Karpas-422 (cell line): ENCODE data around the gene UGT1A4. TPM values are rescaled to one million over a fixed set of nuclear protein-coding genes. Genes with fewer than 3 reads are reported as not detected.
"Not testable (repeated sequence)": the region's sequence is repeated elsewhere in the genome, so short reads cannot be mapped to it uniquely, and the experiment has no call there.

Experiments used
- DNase-seq: peaks from one replicate; pipeline ENCODE4 v3.0.0-alpha.2; 2015
- H2AFZ ChIP-seq: fragments of 200-600 bp; sonication (generic); 2 replicates; pipeline ENCODE4 v1.6.1; 2014; ENCODE audit warnings: antibody characterized with exemption, low read length, mixed read lengths
- H3K27ac ChIP-seq: fragments of 200-600 bp; sonication (generic); 2 replicates; pipeline ENCODE4 v1.5.1; 2014; ENCODE audit warnings: mild to moderate bottlenecking, low read length, moderate library complexity
- H3K27me3 ChIP-seq: fragments of 200-600 bp; sonication (generic); 2 replicates; pipeline ENCODE4 v1.6.1; 2014; ENCODE audit warnings: low read length, mixed read lengths
- H3K36me3 ChIP-seq: fragments of 200-600 bp; sonication (generic); 2 replicates; pipeline ENCODE4 v1.6.1; 2014; ENCODE audit warnings: low read length, mixed read lengths; ENCODE audit not compliant: insufficient read depth
- H3K4me1 ChIP-seq: fragments of 200-600 bp; sonication (generic); 2 replicates; pipeline ENCODE4 v1.6.1; 2014; ENCODE audit warnings: mild to moderate bottlenecking, low read length, mixed read lengths
- H3K4me2 ChIP-seq: fragments of 200-600 bp; sonication (generic); 2 replicates; pipeline ENCODE4 v1.6.1; 2014; ENCODE audit warnings: low read length, low read depth, mild to moderate bottlenecking; ENCODE audit not compliant: poor library complexity, severe bottlenecking
- H3K4me3 ChIP-seq: fragments of 200-600 bp; sonication (generic); 2 replicates; pipeline ENCODE4 v1.5.1; 2014; ENCODE audit warnings: mild to moderate bottlenecking, antibody characterized with exemption, low read length, mixed read lengths
- H3K79me2 ChIP-seq: fragments of 200-600 bp; sonication (generic); 2 replicates; pipeline ENCODE4 v1.6.1; 2014; ENCODE audit warnings: mild to moderate bottlenecking, low read length, mixed read lengths
- H3K9ac ChIP-seq: fragments of 200-600 bp; sonication (generic); 2 replicates; pipeline ENCODE4 v1.6.0; 2014; ENCODE audit warnings: low read length
- H3K9me2 ChIP-seq: fragments of 200-600 bp; sonication (generic), shearing (Covaris generic); replicated peaks from 2 replicates; pipeline ENCODE4 v1.6.0; 2014; ENCODE audit warnings: mild to moderate bottlenecking, low read length, moderate library complexity; ENCODE audit not compliant: insufficient read depth
- H3K9me3 ChIP-seq: fragments of 300-700, 200-600 bp; sonication (generic); 2 replicates; pipeline ENCODE4 v1.6.1; 2014; ENCODE audit warnings: low read length, mixed read lengths
- H4K20me1 ChIP-seq: fragments of 200-600 bp; sonication (generic); 2 replicates; pipeline ENCODE4 v1.6.1; 2014; ENCODE audit warnings: mild to moderate bottlenecking, antibody characterized with exemption, low read length, low read depth; ENCODE audit not compliant: insufficient read depth
- total RNA-seq: library from RNA; depleted of rRNA; stranded (reverse); fragments of >200 nt; shearing (Covaris generic); gene quantifications from 2 replicates; pipeline ENCODE4 v1.2.3, GENCODE V29; 2014; ENCODE audit warnings: low replicate concordance

UGT1A4 gene
- total RNA-seq, 1 experiment from 2014 or later = not detected

DNA sequence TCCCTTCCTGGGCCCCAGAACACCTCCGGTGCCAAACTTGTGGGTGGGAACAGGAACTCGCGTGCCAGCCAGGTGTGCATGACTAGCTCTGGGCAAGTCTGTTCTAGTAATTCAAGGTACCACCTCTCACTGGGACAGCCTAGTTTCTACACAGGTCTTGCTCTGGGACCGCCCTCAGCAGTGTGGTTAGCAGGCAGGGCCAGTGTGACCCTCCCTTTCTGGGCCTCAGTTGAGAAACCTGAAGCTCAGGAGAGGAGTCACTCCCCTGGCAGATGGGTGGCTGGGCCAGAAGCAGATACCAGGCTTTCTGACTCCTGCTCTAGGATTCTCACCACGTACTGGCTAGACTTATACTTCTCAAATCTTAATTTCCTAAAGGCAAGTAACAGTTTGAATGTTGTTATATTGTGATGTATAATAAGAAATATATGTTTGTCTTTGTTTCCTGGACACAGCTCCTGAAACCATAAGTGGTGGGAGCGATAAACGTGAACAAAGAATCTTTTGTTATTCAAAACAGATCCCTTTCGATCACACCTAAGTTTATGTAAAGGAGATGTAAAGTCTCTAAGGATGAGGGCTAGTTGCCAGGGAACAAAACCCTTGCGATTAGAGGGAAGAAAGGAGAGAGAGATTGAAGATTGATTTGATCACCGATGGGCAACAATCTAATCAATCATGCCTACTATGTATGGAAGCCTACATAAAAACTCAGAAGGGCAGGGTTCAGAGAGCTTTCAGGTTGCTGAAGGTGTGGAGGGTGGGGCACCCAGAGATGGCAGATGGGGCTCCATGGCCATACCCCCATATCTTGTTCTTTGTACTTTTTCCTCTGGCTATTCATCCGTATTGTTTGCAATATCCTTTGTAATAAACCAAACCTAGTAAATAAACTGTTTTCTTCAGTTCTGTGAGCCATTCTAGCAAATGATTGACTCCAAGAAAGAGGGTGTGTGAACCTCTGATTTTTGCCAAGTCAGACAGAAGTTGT lies 26.8 kb upstream of the UGT1A4 start:
- H3K4me2 ChIP-seq = no peak overlapping the region
- H3K9me3 ChIP-seq = no peaks in the 10 kb centered on the region
- H3K27me3 ChIP-seq = no peaks in the 10 kb centered on the region
- peak; percentile 12 for DNase-seq
- no peaks in the 10 kb centered on the region for H3K79me2 ChIP-seq
- no peaks in the 10 kb centered on the region for H4K20me1 ChIP-seq
- no peak overlapping the region for H3K4me3 ChIP-seq
- no peaks in the 10 kb centered on the region for H3K4me1 ChIP-seq
- H2AFZ ChIP-seq = no peak overlapping the region
- H3K9me2 ChIP-seq = no peaks in the 10 kb centered on the region
- no peak overlapping the region for H3K9ac ChIP-seq
- H3K27ac ChIP-seq = no peak overlapping the region
- no peaks in the 10 kb centered on the region for H3K36me3 ChIP-seq

DNA sequence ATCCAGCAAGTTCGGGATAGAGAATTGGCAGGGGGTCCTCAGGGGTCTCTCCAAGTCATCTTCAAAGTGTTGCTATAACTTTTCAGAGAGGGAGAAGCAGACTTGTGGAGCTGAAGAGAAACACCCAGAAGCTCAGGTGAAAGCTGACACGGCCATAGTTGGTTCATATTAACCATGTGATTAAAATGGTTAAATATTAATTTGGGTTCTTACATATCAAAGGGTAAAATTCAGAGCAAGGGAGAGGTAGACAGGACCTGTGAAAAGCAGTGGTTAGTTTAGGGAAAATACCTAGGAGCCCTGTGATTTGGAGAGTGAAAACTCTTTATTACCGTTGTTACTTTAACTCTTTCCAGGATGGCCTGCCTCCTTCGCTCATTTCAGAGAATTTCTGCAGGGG lies 25.9 kb upstream of the UGT1A4 start, which contains the start of gene UGT1A6:
TSS of gene UGT1A6 (plus strand) at position 243 of the 400 bp plus-strand sequence. CDS start at position 358, 115 bp downstream.
- H3K4me1 ChIP-seq = no peaks in the 10 kb centered on the region
- no peaks in the 10 kb centered on the region for H3K27me3 ChIP-seq
- no peaks in the 10 kb centered on the region for H3K36me3 ChIP-seq
- DNase-seq = no peak
- H3K4me3 ChIP-seq = no peak within 1 kb of the TSS
- no peak within 1 kb of the TSS for H2AFZ ChIP-seq
- no peaks in the 10 kb centered on the region for H3K9me3 ChIP-seq
- H3K9me2 ChIP-seq = no peaks in the 10 kb centered on the region
- H4K20me1 ChIP-seq = no peaks in the 10 kb centered on the region
- H3K79me2 ChIP-seq = no peaks in the 10 kb centered on the region
- no peak within 1 kb of the TSS for H3K4me2 ChIP-seq
- no peak within 1 kb of the TSS for H3K9ac ChIP-seq
- no peak within 1 kb of the TSS for H3K27ac ChIP-seq

DNA sequence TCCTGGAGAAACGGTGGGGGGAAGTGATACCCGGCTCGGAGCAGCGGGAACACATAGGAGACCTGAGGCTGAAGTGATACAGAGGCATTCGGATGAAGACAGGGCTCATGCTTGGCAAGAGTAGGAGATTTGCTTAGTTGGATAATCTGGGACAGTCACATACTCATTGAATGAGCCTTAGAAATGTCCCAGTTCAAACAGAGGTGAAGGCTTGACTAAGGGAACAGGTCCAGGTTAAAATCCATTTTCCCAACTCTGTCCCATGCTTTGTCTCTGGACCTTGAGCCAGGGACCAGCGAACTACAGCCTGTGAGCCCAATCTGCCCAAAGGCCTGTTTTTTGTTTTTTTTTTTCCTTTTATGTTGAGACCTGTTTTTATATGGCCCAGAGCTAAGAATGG lies 24.6 kb upstream of the UGT1A4 start:
- H2AFZ ChIP-seq = no peak overlapping the region
- no peak overlapping the region for H3K4me2 ChIP-seq
- no peaks in the 10 kb centered on the region for H3K27me3 ChIP-seq
- no peaks in the 10 kb centered on the region for H3K9me3 ChIP-seq
- no peaks in the 10 kb centered on the region for H3K9me2 ChIP-seq
- no peak overlapping the region for H3K9ac ChIP-seq
- H3K27ac ChIP-seq = no peak overlapping the region
- no peak for DNase-seq
- H3K79me2 ChIP-seq = no peaks in the 10 kb centered on the region
- H3K36me3 ChIP-seq = no peaks in the 10 kb centered on the region
- no peaks in the 10 kb centered on the region for H4K20me1 ChIP-seq
- H3K4me1 ChIP-seq = no peaks in the 10 kb centered on the region
- H3K4me3 ChIP-seq = no peak overlapping the region

DNA sequence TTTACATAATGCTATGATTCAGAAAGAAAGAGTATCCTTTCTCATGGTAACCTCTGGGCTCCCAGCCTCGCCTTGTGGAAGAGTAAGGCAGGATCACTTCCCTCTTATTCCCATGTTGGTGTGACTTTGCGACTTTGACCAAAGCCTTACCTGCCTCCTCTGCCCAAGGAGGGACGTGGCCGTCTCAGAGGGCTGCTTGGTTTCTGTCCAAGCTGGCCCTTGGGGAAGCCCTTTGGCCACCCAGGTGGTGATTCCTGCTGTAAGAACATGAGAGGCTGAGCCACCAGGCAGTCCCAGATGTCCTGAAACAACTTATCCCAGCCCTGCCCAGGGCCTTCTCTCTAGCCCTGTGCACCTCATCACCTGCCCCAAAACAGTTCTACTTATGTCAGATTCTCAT lies 19.8 kb upstream of the UGT1A4 start:
- Histone ChIP-seq H3K4me3 (no peak overlapping the region), H3K9me2 (no peaks in the 10 kb centered on the region), H4K20me1 (no peaks in the 10 kb centered on the region), H3K79me2 (no peaks in the 10 kb centered on the region), H3K27me3 (no peaks in the 10 kb centered on the region), H3K36me3 (no peaks in the 10 kb centered on the region), H3K4me1 (no peaks in the 10 kb centered on the region), H3K9me3 (no peaks in the 10 kb centered on the region), H3K9ac (no peak overlapping the region), H2AFZ (no peak overlapping the region), H3K27ac (no peak overlapping the region), H3K4me2 (no peak overlapping the region)
- no peak for DNase-seq

DNA sequence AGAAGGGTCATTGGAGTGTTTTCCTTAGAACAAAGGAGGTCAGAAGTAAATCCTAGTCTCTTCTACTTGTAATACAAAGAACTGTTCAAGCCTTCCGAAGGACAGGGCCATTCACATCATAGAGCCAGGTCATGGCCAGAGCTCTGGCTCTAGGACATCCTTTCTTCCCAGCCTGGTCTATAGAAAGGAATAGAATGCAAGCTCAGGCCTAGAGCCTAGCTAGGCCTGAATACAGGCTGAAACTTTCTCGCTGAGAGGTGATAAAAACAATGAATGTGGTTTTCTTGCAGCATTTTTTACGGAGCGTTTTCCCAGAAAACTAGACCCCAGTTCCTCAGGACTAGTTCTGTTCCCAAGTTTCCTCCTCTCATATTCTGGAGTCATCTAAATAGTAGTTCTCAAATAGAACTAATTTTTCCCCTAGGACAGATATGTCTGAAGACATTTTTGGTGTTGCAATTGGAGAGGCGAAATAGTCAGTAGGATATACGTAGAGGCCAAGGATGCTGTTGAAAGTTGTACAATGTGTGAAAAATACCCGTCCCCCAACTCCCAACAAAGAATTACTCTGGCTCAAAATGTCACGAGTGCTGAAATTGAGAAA lies 19.0 kb upstream of the UGT1A4 start:
- no peak overlapping the region for H3K4me2 ChIP-seq
- no peak overlapping the region for H2AFZ ChIP-seq

DNA sequence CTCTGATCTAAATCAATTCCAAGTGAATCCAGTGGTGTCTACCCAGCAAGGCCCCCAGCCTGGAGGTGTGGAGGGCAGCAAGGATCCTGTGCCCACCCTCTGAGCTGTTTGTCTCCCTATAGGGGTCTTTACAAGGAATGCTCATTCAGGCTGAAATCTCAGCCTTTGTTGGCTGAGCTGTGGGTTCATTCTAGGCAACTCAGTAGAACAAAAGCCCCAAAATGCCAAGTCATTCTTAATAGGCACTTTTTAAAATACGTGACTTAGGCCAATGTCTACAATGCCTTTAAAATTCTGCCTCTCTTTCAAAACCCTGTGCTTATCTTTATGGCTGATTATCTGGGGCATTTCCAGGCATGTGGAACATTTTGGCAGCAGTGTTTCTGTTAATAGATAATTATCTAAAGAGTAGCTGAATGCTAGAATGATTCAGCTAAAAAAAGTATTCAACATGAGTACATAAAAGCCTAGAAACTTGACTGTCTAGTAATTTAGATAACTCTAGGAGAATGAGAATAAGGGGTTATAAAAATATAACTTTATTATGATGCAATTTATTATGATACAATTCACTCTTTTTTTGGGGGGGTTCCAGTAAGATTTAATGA lies 18.4 kb upstream of the UGT1A4 start:
- Histone ChIP-seq H3K9ac (no peak overlapping the region), H4K20me1 (no peaks in the 10 kb centered on the region), H3K9me3 (no peaks in the 10 kb centered on the region), H3K27me3 (no peaks in the 10 kb centered on the region), H3K36me3 (no peaks in the 10 kb centered on the region), H3K9me2 (no peaks in the 10 kb centered on the region), H3K4me1 (no peaks in the 10 kb centered on the region), H3K4me3 (no peak overlapping the region), H2AFZ (no peak overlapping the region), H3K4me2 (no peak overlapping the region), H3K27ac (no peak overlapping the region), H3K79me2 (no peaks in the 10 kb centered on the region)
- no peak for DNase-seq

More for the DNA sequence above, 19.0 kb upstream of the UGT1A4 start:
- H4K20me1 ChIP-seq = no peaks in the 10 kb centered on the region
- no peaks in the 10 kb centered on the region for H3K27me3 ChIP-seq
- H3K4me1 ChIP-seq = no peaks in the 10 kb centered on the region
- H3K36me3 ChIP-seq = no peaks in the 10 kb centered on the region
- no peak overlapping the region for H3K4me3 ChIP-seq
- DNase-seq = no peak
- no peak overlapping the region for H3K27ac ChIP-seq
- H3K9me2 ChIP-seq = no peaks in the 10 kb centered on the region
- no peaks in the 10 kb centered on the region for H3K79me2 ChIP-seq
- no peaks in the 10 kb centered on the region for H3K9me3 ChIP-seq
- no peak overlapping the region for H3K9ac ChIP-seq

DNA sequence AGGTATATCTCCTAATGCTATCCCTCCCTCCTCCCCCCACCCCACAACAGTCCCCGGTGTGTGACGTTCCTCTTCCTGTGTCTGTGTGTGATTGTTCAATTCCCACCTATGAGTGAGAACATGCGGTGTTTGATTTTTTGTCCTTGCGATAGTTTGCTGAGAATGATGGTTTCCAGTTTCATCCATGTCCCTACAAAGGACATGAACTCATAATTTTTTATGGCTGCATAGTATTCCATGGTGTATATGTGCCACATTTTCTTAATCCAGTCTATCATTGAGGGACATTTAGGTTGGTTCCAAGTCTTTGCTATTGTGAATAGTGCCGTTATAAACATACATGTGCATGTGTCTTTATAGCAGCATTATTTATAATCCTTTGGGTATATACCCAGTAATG lies 17.7 kb upstream of the UGT1A4 start:
- H3K27me3 ChIP-seq, H3K4me2 ChIP-seq, H2AFZ ChIP-seq, H3K36me3 ChIP-seq, H3K4me1 ChIP-seq, H3K79me2 ChIP-seq, H3K27ac ChIP-seq, H3K9me2 ChIP-seq, H3K4me3 ChIP-seq, DNase-seq, H3K9me3 ChIP-seq, H4K20me1 ChIP-seq, H3K9ac ChIP-seq: not testable (repeated sequence)

DNA sequence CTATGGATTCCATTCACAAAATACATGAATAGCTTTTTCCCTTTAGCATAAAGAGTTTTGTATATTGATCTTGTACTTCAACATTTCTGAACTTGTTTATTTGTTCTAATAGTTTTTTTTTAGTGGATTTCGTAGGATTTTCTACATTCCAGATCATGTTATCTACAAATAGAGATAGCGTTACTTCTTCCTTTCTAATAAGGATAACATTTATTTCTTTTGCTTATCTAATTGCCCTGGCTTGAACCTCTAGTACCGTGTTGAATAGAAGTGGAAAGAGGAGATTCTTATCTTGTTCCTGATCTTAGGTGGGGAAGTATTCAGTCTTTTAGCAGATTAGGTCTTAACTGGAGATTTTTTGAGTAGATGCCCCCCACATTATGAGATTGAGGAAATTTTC lies 16.3 kb upstream of the UGT1A4 start:
- no peak overlapping the region for H3K4me2 ChIP-seq
- H3K79me2 ChIP-seq = no peaks in the 10 kb centered on the region

More for the DNA sequence above, 16.3 kb upstream of the UGT1A4 start:
- Histone ChIP-seq H2AFZ (no peak overlapping the region), H4K20me1 (no peaks in the 10 kb centered on the region), H3K27me3 (no peaks in the 10 kb centered on the region), H3K27ac (no peak overlapping the region), H3K36me3 (no peaks in the 10 kb centered on the region), H3K9me3 (no peaks in the 10 kb centered on the region), H3K4me3 (no peak overlapping the region), H3K9ac (no peak overlapping the region), H3K4me1 (no peaks in the 10 kb centered on the region), H3K9me2 (no peaks in the 10 kb centered on the region)
- DNase-seq = no peak
